Activated CD4-positive, alpha-beta T cell treated with anti-CD3 and anti-CD28 coated beads for 36 hours (primary cell): Measurements from ENCODE around the gene TP53INP2. TPM values are rescaled to one million over a fixed set of nuclear protein-coding genes. Genes with fewer than 3 reads are reported as not detected.
"Not testable (repeated sequence)": the region's sequence is repeated elsewhere in the genome, so short reads cannot be mapped to it uniquely, and the experiment has no call there.

Experiments
- ATAC-seq: fragments of 200-7000 bp; cut with Tn5 transposase; one replicate; pipeline ENCODE4 v1.10.0; 2021; ENCODE audit warnings: mild to moderate bottlenecking, moderate library complexity
- CTCF ChIA-PET: fragments of 350-600 bp; sonication (Branson Sonifier 250); formaldehyde crosslinking; loops from one replicate; lab custom pipeline; 2021; ENCODE audit warnings: antibody characterized with exemption; lab: Charles Lee
- POLR2A ChIA-PET: fragments of 350-600 bp; sonication (Branson Sonifier 250); formaldehyde crosslinking; loops from one replicate; lab custom pipeline; 2021; ENCODE audit warnings: antibody characterized with exemption, inconsistent platforms; lab: Charles Lee
- DNase-seq: peaks from one replicate; pipeline ENCODE4 v3.0.0-alpha.2; 2020
- H3K27ac Mint-ChIP-seq: one replicate; pipeline ENCODE4 v1.8.0; 2021; ENCODE audit warnings: mixed read lengths
- H3K27me3 Mint-ChIP-seq: one replicate; pipeline ENCODE4 v1.8.0; 2021; ENCODE audit warnings: mixed read lengths
- H3K36me3 Mint-ChIP-seq: one replicate; pipeline ENCODE4 v1.8.0; 2021; ENCODE audit warnings: low read depth, mixed read lengths
- H3K4me1 Mint-ChIP-seq: one replicate; pipeline ENCODE4 v1.8.0; 2021; ENCODE audit warnings: mixed read lengths
- H3K4me3 Mint-ChIP-seq: one replicate; pipeline ENCODE4 v1.8.0; 2021; ENCODE audit warnings: mild to moderate bottlenecking, moderate library complexity, mixed read lengths
- H3K9me3 Mint-ChIP-seq: one replicate; pipeline ENCODE4 v1.8.0; 2021; ENCODE audit warnings: low read depth, mixed read lengths
- intact Hi-C, 2 experiments: fragments of 100-400 bp; cut with DNase I in 1 of 2; cut with micrococcal nuclease in 1 of 2; formaldehyde crosslinking; loops; one replicate each; pipeline versions ENCODE4 v1.14.2 to v1.15.1; 2022 to 2024; cut with DNase I, micrococcal nuclease
- total RNA-seq, 2 experiments: library from RNA; stranded (reverse); gene quantifications; one replicate each; pipeline ENCODE4 v1.2.3, GENCODE V29; 2021

Gene TP53INP2
- total RNA-seq, 2 experiments from 2014 or later = 2.2 to 2.3 TPM

GRCh38 chr20:34722560-34722959, 18.4 kb downstream of the TP53INP2 start:
- H3K9me3 Mint-ChIP-seq, POLR2A ChIA-PET, H3K4me3 Mint-ChIP-seq, H3K27me3 Mint-ChIP-seq, H3K27ac Mint-ChIP-seq, DNase-seq, intact Hi-C loops: not testable (repeated sequence)
- ATAC-seq = peak; percentile 38
- Mint-ChIP-seq H3K36me3 (peaks cover 35% of the 10 kb centered on the region), H3K4me1 (peaks cover 17% of the 10 kb centered on the region)
- CTCF ChIA-PET = interaction anchor here (0.7 kb wide), 2 partner anchors 9 to 55 kb away, joined by 3 to 4 read pairs; no protein-coding TSS in a partner anchor

GRCh38 chr20:34724172-34724571, 20.0 kb downstream of the TP53INP2 start:
- Mint-ChIP-seq H3K4me1 (peaks cover 13% of the 10 kb centered on the region), H3K36me3 (peaks cover 31% of the 10 kb centered on the region), H3K27ac (no peak overlapping the region), H3K9me3 (no peaks in the 10 kb centered on the region), H3K27me3 (no peaks in the 10 kb centered on the region), H3K4me3 (no peak overlapping the region)
- intact Hi-C loops = no loop called here
- ATAC-seq (no peak), DNase-seq (no peak)
- ChIA-PET CTCF (no interaction called here), POLR2A (interaction anchor here (0.7 kb wide), 1 partner anchor 89 kb away, joined by 3 read pairs; no protein-coding TSS in a partner anchor)

- Mint-ChIP-seq H3K36me3 (peaks cover 33% of the 10 kb centered on the region), H3K4me3 (no peak overlapping the region), H3K27ac (no peak overlapping the region), H3K4me1 (no peaks in the 10 kb centered on the region), H3K27me3 (no peaks in the 10 kb centered on the region), H3K9me3 (no peaks in the 10 kb centered on the region)
- ATAC-seq = no peak
- ChIA-PET CTCF (interaction anchor here (0.6 to 0.7 kb wide), 2 partner anchors 110 to 273 kb away, joined by 3 to 4 read pairs; no protein-coding TSS in a partner anchor), POLR2A (interaction anchor here (0.6 kb wide), 1 partner anchor 48 kb away, joined by 3 read pairs; no protein-coding TSS in a partner anchor)
- DNase-seq = no peak
- intact Hi-C loops = no loop called here
Observed at GRCh38 chr20:34729416-34729815, 25.3 kb downstream of the TP53INP2 start.

- DNase-seq (no peak), ATAC-seq (no peak)
- CTCF ChIA-PET = interaction anchor here (1.2 kb wide), 1 partner anchor 217 kb away, joined by 3 read pairs; no protein-coding TSS in a partner anchor
- Mint-ChIP-seq H3K4me3 (no peak overlapping the region), H3K36me3 (peaks cover 14% of the 10 kb centered on the region), H3K4me1 (no peaks in the 10 kb centered on the region), H3K9me3 (no peaks in the 10 kb centered on the region), H3K27me3 (no peaks in the 10 kb centered on the region), H3K27ac (no peak overlapping the region)
- POLR2A ChIA-PET = no interaction called here
- intact Hi-C loops = no loop called here
Observed at GRCh38 chr20:34732523-34732922, 28.4 kb downstream of the TP53INP2 start.

- Mint-ChIP-seq H3K9me3 (no peaks in the 10 kb centered on the region), H3K36me3 (peaks cover 11% of the 10 kb centered on the region), H3K4me1 (no peaks in the 10 kb centered on the region), H3K27me3 (no peaks in the 10 kb centered on the region), H3K4me3 (no peak overlapping the region), H3K27ac (no peak overlapping the region)
- intact Hi-C loops = no loop called here
- DNase-seq (no peak), ATAC-seq (no peak)
- ChIA-PET POLR2A (no interaction called here), CTCF (no interaction called here)
Observed at GRCh38 chr20:34736106-34736735, 32.1 kb downstream of the TP53INP2 start.

GRCh38 chr20:34743039-34743438, 38.9 kb downstream of the TP53INP2 start:
- no peak for DNase-seq
- no peaks in the 10 kb centered on the region for H3K9me3 Mint-ChIP-seq
- intact Hi-C loops = no loop called here
- H3K4me1 Mint-ChIP-seq = peaks cover 10% of the 10 kb centered on the region
- H3K27me3 Mint-ChIP-seq = no peaks in the 10 kb centered on the region
- no peak overlapping the region for H3K4me3 Mint-ChIP-seq
- H3K36me3 Mint-ChIP-seq = peaks cover 15% of the 10 kb centered on the region
- H3K27ac Mint-ChIP-seq = no peak overlapping the region
- POLR2A ChIA-PET = no interaction called here
- no peak for ATAC-seq
- CTCF ChIA-PET = no interaction called here

GRCh38 chr20:34744340-34744739, 40.2 kb downstream of the TP53INP2 start:
- H3K4me3 Mint-ChIP-seq = no peak overlapping the region
- H3K27ac Mint-ChIP-seq = no peak overlapping the region
- peaks cover 10% of the 10 kb centered on the region for H3K4me1 Mint-ChIP-seq
- DNase-seq = no peak
- no peaks in the 10 kb centered on the region for H3K27me3 Mint-ChIP-seq
- intact Hi-C loops = no loop called here
- peaks cover 23% of the 10 kb centered on the region for H3K36me3 Mint-ChIP-seq
- POLR2A ChIA-PET = no interaction called here
- no peaks in the 10 kb centered on the region for H3K9me3 Mint-ChIP-seq
- no peak for ATAC-seq
- CTCF ChIA-PET = no interaction called here

GRCh38 chr20:34744847-34745246, 40.7 kb downstream of the TP53INP2 start:
- Mint-ChIP-seq H3K27ac (no peak overlapping the region), H3K9me3 (no peaks in the 10 kb centered on the region), H3K4me1 (peaks cover 10% of the 10 kb centered on the region), H3K27me3 (no peaks in the 10 kb centered on the region), H3K36me3 (peaks cover 24% of the 10 kb centered on the region), H3K4me3 (no peak overlapping the region)
- ATAC-seq = no peak
- CTCF ChIA-PET = no interaction called here
- POLR2A ChIA-PET = no interaction called here
- intact Hi-C loops = no loop called here
- no peak for DNase-seq

- no peak for DNase-seq
- H3K4me1 Mint-ChIP-seq = peaks cover 10% of the 10 kb centered on the region
- H3K4me3 Mint-ChIP-seq = no peak overlapping the region
- ChIA-PET POLR2A (interaction anchor here (0.7 kb wide), 1 partner anchor 350 kb away, joined by 7 read pairs; no protein-coding TSS in a partner anchor), CTCF (interaction anchor here (0.6 to 1.9 kb wide), 6 partner anchors 10 to 484 kb away, joined by 3 to 5 read pairs (median 3); no protein-coding TSS in a partner anchor)
- H3K27ac Mint-ChIP-seq = no peak overlapping the region
- peaks cover 29% of the 10 kb centered on the region for H3K36me3 Mint-ChIP-seq
- ATAC-seq = no peak
- intact Hi-C loops = no loop called here
- no peaks in the 10 kb centered on the region for H3K9me3 Mint-ChIP-seq
- no peaks in the 10 kb centered on the region for H3K27me3 Mint-ChIP-seq
Observed at GRCh38 chr20:34746674-34747073, 42.5 kb downstream of the TP53INP2 start.

- peaks cover 10% of the 10 kb centered on the region for H3K4me1 Mint-ChIP-seq
- H3K9me3 Mint-ChIP-seq = no peaks in the 10 kb centered on the region
- no peak overlapping the region for H3K27ac Mint-ChIP-seq
- ChIA-PET CTCF (interaction anchor here (0.6 to 1.9 kb wide), 5 partner anchors 9 to 446 kb away, joined by 3 to 9 read pairs (median 4); no protein-coding TSS in a partner anchor), POLR2A (interaction anchor here (0.5 kb wide), 1 partner anchor 204 kb away, joined by 3 read pairs; no protein-coding TSS in a partner anchor)
- H3K36me3 Mint-ChIP-seq = peaks cover 30% of the 10 kb centered on the region
- ATAC-seq (peak; percentile 63), DNase-seq (no peak)
- H3K27me3 Mint-ChIP-seq = no peaks in the 10 kb centered on the region
- intact Hi-C loops = no loop called here
- no peak overlapping the region for H3K4me3 Mint-ChIP-seq
Observed at GRCh38 chr20:34747479-34747878, 43.3 kb downstream of the TP53INP2 start.

GRCh38 chr20:34748709-34749108, 44.6 kb downstream of the TP53INP2 start:
- no peak overlapping the region for H3K4me3 Mint-ChIP-seq
- CTCF ChIA-PET = interaction anchor here (0.6 to 1.9 kb wide), 4 partner anchors 21 to 436 kb away, joined by 3 to 9 read pairs (median 4); no protein-coding TSS in a partner anchor
- POLR2A ChIA-PET = no interaction called here
- no peaks in the 10 kb centered on the region for H3K9me3 Mint-ChIP-seq
- H3K4me1 Mint-ChIP-seq = peaks cover 10% of the 10 kb centered on the region
- H3K27ac Mint-ChIP-seq = no peak overlapping the region
- H3K36me3 Mint-ChIP-seq = peaks cover 22% of the 10 kb centered on the region
- no peaks in the 10 kb centered on the region for H3K27me3 Mint-ChIP-seq
- no peak for ATAC-seq
- intact Hi-C loops = no loop called here
- DNase-seq = no peak

- ChIA-PET POLR2A (no interaction called here), CTCF (no interaction called here)
- H3K36me3 Mint-ChIP-seq = peaks cover 32% of the 10 kb centered on the region
- intact Hi-C loops = no loop called here
- no peak overlapping the region for H3K4me3 Mint-ChIP-seq
- ATAC-seq (no peak), DNase-seq (no peak)
- peaks cover 14% of the 10 kb centered on the region for H3K4me1 Mint-ChIP-seq
- no peak overlapping the region for H3K27ac Mint-ChIP-seq
- no peaks in the 10 kb centered on the region for H3K9me3 Mint-ChIP-seq
- H3K27me3 Mint-ChIP-seq = no peaks in the 10 kb centered on the region
Observed at GRCh38 chr20:34750484-34750883, 46.3 kb downstream of the TP53INP2 start.
